H9 (cell line): Measurements from ENCODE around the gene PRPSAP2. TPM values are rescaled to one million over a fixed set of nuclear protein-coding genes. Genes with fewer than 3 reads are reported as not detected.

Experiments used
- DNase-seq: peaks from one replicate; pipeline ENCODE4 v3.0.0-alpha.2; 2017
- H2AFZ ChIP-seq: one replicate; pipeline ENCODE4 v1.6.1; 2013; ENCODE audit warnings: mild to moderate bottlenecking, low read length, control low read depth, moderate library complexity
- H2AK5ac ChIP-seq: 2 replicates; pipeline ENCODE4 v1.6.1; 2013; ENCODE audit warnings: low read length, control low read depth, mixed read lengths; ENCODE audit not compliant: insufficient read length
- H2BK120ac ChIP-seq: one replicate; pipeline ENCODE4 v1.6.1; 2013; ENCODE audit warnings: low read depth, mild to moderate bottlenecking, low read length, control low read depth, inconsistent platforms; ENCODE audit not compliant: poor library complexity, severe bottlenecking
- H2BK12ac ChIP-seq: 2 replicates; pipeline ENCODE4 v1.6.1; 2013; ENCODE audit warnings: low read length, control low read depth, mixed read lengths, low read depth; ENCODE audit not compliant: insufficient read length
- H2BK15ac ChIP-seq: 2 replicates; pipeline ENCODE4 v1.6.1; 2013; ENCODE audit warnings: low read depth, low read length, control low read depth
- H2BK20ac ChIP-seq: one replicate; pipeline ENCODE4 v1.6.1; 2013; ENCODE audit warnings: low read depth, mild to moderate bottlenecking, low read length, control low read depth, inconsistent platforms; ENCODE audit not compliant: poor library complexity, severe bottlenecking
- H2BK5ac ChIP-seq: 2 replicates; pipeline ENCODE4 v1.6.1; 2013; ENCODE audit warnings: low read length, control low read depth, mixed read lengths; ENCODE audit not compliant: insufficient read length
- H3K14ac ChIP-seq: 2 replicates; pipeline ENCODE4 v1.6.1; 2013; ENCODE audit warnings: low read length, control low read depth; ENCODE audit not compliant: insufficient read depth
- H3K18ac ChIP-seq: 2 replicates; pipeline ENCODE4 v1.6.1; 2013; ENCODE audit warnings: low read depth, mild to moderate bottlenecking, mixed read lengths, low read length, control low read depth; ENCODE audit not compliant: insufficient read length
- H3K23ac ChIP-seq: 2 replicates; pipeline ENCODE4 v1.6.1; 2013; ENCODE audit warnings: low read length, control low read depth, mixed read lengths, low read depth; ENCODE audit not compliant: insufficient read length
- H3K23me2 ChIP-seq: 2 replicates; pipeline ENCODE4 v1.6.1; 2013; ENCODE audit warnings: low read depth, mild to moderate bottlenecking, mixed read lengths, low read length, control low read depth; ENCODE audit not compliant: insufficient read length, poor library complexity, severe bottlenecking
- H3K27ac ChIP-seq: 2 replicates; pipeline ENCODE4 v1.5.1; 2013; ENCODE audit warnings: low read length, control low read depth, mixed read lengths, low read depth; ENCODE audit not compliant: insufficient read length
- H3K27me3 ChIP-seq: 2 replicates; pipeline ENCODE4 v1.6.1; 2013; ENCODE audit warnings: low read length, control low read depth, inconsistent platforms; ENCODE audit not compliant: insufficient read depth
- H3K4ac ChIP-seq: 2 replicates; pipeline ENCODE4 v1.6.1; 2013; ENCODE audit warnings: low read depth, mild to moderate bottlenecking, control low read depth, inconsistent platforms, low read length, moderate library complexity
- H3K4me1 ChIP-seq: 2 replicates; pipeline ENCODE4 v1.6.1; 2013; ENCODE audit warnings: low read length, control low read depth, inconsistent platforms; ENCODE audit not compliant: insufficient read depth
- H3K4me2 ChIP-seq: 2 replicates; pipeline ENCODE4 v1.6.1; 2013; ENCODE audit warnings: low read length, control low read depth, mixed read lengths; ENCODE audit not compliant: insufficient read length, insufficient read depth
- H3K56ac ChIP-seq: 2 replicates; pipeline ENCODE4 v1.6.1; 2013; ENCODE audit warnings: low read depth, mild to moderate bottlenecking, mixed read lengths, low read length, control low read depth; ENCODE audit not compliant: insufficient read length
- H3K79me1 ChIP-seq: 2 replicates; pipeline ENCODE4 v1.6.1; 2013; ENCODE audit warnings: low read depth, mild to moderate bottlenecking, moderate library complexity, low read length, control low read depth, inconsistent platforms; ENCODE audit not compliant: insufficient read depth, poor library complexity, severe bottlenecking
- H3K79me2 ChIP-seq: 2 replicates; pipeline ENCODE4 v1.6.1; 2013; ENCODE audit warnings: low read length, control low read depth, inconsistent platforms; ENCODE audit not compliant: insufficient read depth
- H3K9ac ChIP-seq: 2 replicates; pipeline ENCODE4 v1.6.1; 2013; ENCODE audit warnings: low read length, control low read depth, mixed read lengths; ENCODE audit not compliant: insufficient read length; ENCODE audit errors: extremely low read depth
- H3K9me3 ChIP-seq: one replicate; pipeline ENCODE4 v1.6.1; 2013; ENCODE audit warnings: low read depth, low read length, inconsistent platforms; ENCODE audit not compliant: control insufficient read depth
- H3T11ph ChIP-seq: one replicate; pipeline ENCODE4 v1.6.1; 2013; ENCODE audit warnings: mild to moderate bottlenecking, low read length, control low read depth, inconsistent platforms
- H4K20me1 ChIP-seq: one replicate; pipeline ENCODE4 v1.6.1; 2013; ENCODE audit not compliant: control insufficient read depth, insufficient read length, insufficient read depth
- H4K5ac ChIP-seq: 2 replicates; pipeline ENCODE4 v1.6.1; 2013; ENCODE audit warnings: low read depth, mild to moderate bottlenecking, mixed read lengths, low read length, control low read depth; ENCODE audit not compliant: insufficient read length
- H4K8ac ChIP-seq: replicated peaks from 2 replicates; pipeline ENCODE4 v1.6.1; 2013; ENCODE audit warnings: low read length, control low read depth, mixed read lengths, low read depth; ENCODE audit not compliant: insufficient read length
- H4K91ac ChIP-seq: 2 replicates; pipeline ENCODE4 v1.6.1; 2013; ENCODE audit warnings: low read depth, mild to moderate bottlenecking, moderate library complexity, mixed read lengths, low read length, control low read depth; ENCODE audit not compliant: insufficient read length
- H3K27ac Mint-ChIP-seq, 3 experiments: 2 replicates in 2 of 3; 3 replicates in 1 of 3; pipeline ENCODE4 v1.8.0; 2020 to 2021; ENCODE audit warnings: mixed read lengths in 3 of 3, mild to moderate bottlenecking in 1 of 3, moderate library complexity in 1 of 3
- H3K27me3 Mint-ChIP-seq: 2 replicates; pipeline ENCODE4 v1.8.0; 2021; ENCODE audit warnings: low read depth, mild to moderate bottlenecking, moderate library complexity, mixed read lengths
- H3K36me3 Mint-ChIP-seq, 3 experiments: 2 replicates in 2 of 3; 3 replicates in 1 of 3; pipeline ENCODE4 v1.8.0; 2020 to 2021; ENCODE audit warnings: low read depth in 3 of 3, mixed read lengths in 3 of 3; ENCODE audit not compliant: insufficient read depth in 1 of 3
- H3K4me1 Mint-ChIP-seq, 2 experiments: 2 replicates each; pipeline ENCODE4 v1.8.0; 2020; ENCODE audit warnings: mixed read lengths in 2 of 2
- H3K4me3 Mint-ChIP-seq, 2 experiments: 2 replicates in 1 of 2; 3 replicates in 1 of 2; pipeline ENCODE4 v1.8.0; 2020 to 2021; ENCODE audit warnings: mild to moderate bottlenecking in 2 of 2, mixed read lengths in 2 of 2, moderate library complexity in 1 of 2
- H3K9me3 Mint-ChIP-seq, 2 experiments: 2 replicates in 1 of 2; 3 replicates in 1 of 2; pipeline ENCODE4 v1.8.0; 2020; ENCODE audit warnings: mild to moderate bottlenecking in 2 of 2, mixed read lengths in 2 of 2, moderate library complexity in 1 of 2
- CTCF ChIP-seq: fragments of 200-600 bp; sonication (generic); conservative IDR thresholded peaks from 3 replicates; pipeline ENCODE4 v1.8.0; 2021; ENCODE audit warnings: antibody characterized with exemption, mild to moderate bottlenecking
- WGBS: extraction: QIAGEN DNeasy Blood & Tissue Kit; methylation state at CpG from one replicate; pipeline ENCODE4 v1.1.7; 2013; ENCODE audit warnings: missing lambda C conversion rate, low lambda C conversion rate, mixed read lengths; ENCODE audit not compliant: insufficient read length; ENCODE audit errors: extremely low coverage; 5-methylcytosine and 5-hydroxymethylcytosine counted together
- total RNA-seq: library from RNA; stranded (reverse); gene quantifications from 2 replicates; pipeline ENCODE4 v1.2.1, GENCODE V29; 2021

PRPSAP2 gene
- total RNA-seq, 1 experiment from 2014 or later = 58.0 TPM

- H3K4me3 Mint-ChIP-seq = no peak overlapping the region
- Histone ChIP-seq H3K23ac (no peak overlapping the region), H4K5ac (no peak overlapping the region), H3K79me1 (no peaks in the 10 kb centered on the region), H3K9ac (no peak overlapping the region), H4K91ac (no peak overlapping the region), H3K27ac (no peak overlapping the region), H3K79me2 (no peaks in the 10 kb centered on the region), H3K18ac (no peak overlapping the region), H3K4me2 (no peak overlapping the region), H2BK5ac (no peak overlapping the region), H2BK12ac (no peak overlapping the region), H2BK15ac (no peak overlapping the region), H3K4me1 (no peaks in the 10 kb centered on the region; the same call in 1 of the 2 replicates), H2AFZ (no peak overlapping the region), H3K14ac (no peak overlapping the region), H2BK120ac (no peak overlapping the region), H2BK20ac (no peak overlapping the region), H4K20me1 (no peaks in the 10 kb centered on the region), H2AK5ac (no peak overlapping the region), H3K4ac (no peak overlapping the region), H3K56ac (no peak overlapping the region), H3T11ph (no peak overlapping the region), H3K9me3 (no peaks in the 10 kb centered on the region), H4K8ac (no peak overlapping the region), H3K27me3 (no peaks in the 10 kb centered on the region), H3K23me2 (no peaks in the 10 kb centered on the region)
- H3K4me1 Mint-ChIP-seq = peaks cover 0 to 3% of the 10 kb centered on the region in 2 experiments; a peak in 2 of 4 replicates
- no CpG with 5 or more reads among the region's 6 CpGs for WGBS
- H3K27ac Mint-ChIP-seq = peak overlapping the region in 2 of 3 experiments; percentile 19 to 69; a peak in 3 of 7 replicates
- H3K36me3 Mint-ChIP-seq = peaks cover 13 to 42% (median 41%) of the 10 kb centered on the region in 3 experiments; a peak in 6 of 7 replicates
- H3K27me3 Mint-ChIP-seq = no peaks in the 10 kb centered on the region; the same call in 1 of the 2 replicates
- DNase-seq = no peak
- no peaks in the 10 kb centered on the region for H3K9me3 Mint-ChIP-seq
- no peak for TF ChIP-seq CTCF
These were observed 62.0 kb downstream of the PRPSAP2 start for GRCh38 chr17:18919963-18920362.
